GM12875 (cell line): ENCODE data around the gene PLCB1.

Source experiments
- H3K4me3 ChIP-seq: one replicate; pipeline ENCODE4 v1.5.1; 2011; ENCODE audit warnings: low read depth, low read length, control low read depth
- TF ChIP-seq, protein P1 (sequence below): IDR thresholded peaks from 2 replicates; pipeline ENCODE4 v1.5.1; 2011; ENCODE audit warnings: low read depth, mild to moderate bottlenecking, control low read depth, inconsistent platforms, low read length, moderate library complexity, borderline replicate concordance; ENCODE audit not compliant: insufficient read depth

Gene PLCB1

DNA sequence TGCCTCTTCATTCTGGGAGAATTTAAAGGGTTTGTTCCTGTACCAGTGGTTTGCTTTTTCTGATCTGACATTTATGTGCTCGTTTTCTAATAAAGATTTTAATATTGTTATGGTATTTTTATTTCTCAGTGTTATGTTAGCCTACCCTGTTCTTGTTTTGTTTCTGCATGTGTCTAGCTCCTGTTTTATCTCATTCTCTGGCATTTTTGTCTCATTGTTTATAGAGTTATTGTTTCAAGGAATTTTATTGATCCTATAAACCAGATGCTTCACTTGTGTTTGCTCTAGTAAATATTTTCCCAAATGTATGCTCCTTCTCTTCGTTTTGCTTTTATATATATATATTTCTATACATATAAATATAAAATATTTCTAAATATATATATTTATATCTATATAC is 152.8 kb downstream of the PLCB1 start:
- TF ChIP-seq, protein P1, sequence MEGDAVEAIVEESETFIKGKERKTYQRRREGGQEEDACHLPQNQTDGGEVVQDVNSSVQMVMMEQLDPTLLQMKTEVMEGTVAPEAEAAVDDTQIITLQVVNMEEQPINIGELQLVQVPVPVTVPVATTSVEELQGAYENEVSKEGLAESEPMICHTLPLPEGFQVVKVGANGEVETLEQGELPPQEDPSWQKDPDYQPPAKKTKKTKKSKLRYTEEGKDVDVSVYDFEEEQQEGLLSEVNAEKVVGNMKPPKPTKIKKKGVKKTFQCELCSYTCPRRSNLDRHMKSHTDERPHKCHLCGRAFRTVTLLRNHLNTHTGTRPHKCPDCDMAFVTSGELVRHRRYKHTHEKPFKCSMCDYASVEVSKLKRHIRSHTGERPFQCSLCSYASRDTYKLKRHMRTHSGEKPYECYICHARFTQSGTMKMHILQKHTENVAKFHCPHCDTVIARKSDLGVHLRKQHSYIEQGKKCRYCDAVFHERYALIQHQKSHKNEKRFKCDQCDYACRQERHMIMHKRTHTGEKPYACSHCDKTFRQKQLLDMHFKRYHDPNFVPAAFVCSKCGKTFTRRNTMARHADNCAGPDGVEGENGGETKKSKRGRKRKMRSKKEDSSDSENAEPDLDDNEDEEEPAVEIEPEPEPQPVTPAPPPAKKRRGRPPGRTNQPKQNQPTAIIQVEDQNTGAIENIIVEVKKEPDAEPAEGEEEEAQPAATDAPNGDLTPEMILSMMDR = no peak
- H3K4me3 ChIP-seq = no peak overlapping the region

DNA sequence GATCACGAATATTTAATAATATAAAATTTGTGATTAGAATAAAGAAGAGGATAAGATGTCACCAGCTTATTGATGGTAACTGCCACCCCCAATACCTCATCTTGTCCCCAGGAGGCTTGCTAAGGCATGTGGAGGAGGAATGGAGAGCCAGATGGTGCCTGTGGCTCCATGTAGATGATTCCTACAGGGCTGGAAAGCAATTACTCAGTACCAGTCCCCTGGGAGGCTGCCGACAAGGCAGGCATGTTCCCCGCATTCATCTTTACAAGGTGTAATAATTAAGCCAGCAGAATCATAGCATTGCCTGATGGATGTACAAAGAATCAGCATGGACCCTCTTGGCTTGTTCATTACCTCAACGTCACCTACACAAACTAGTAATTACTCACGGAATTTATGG is 155.3 kb downstream of the PLCB1 start:
- no peak overlapping the region for H3K4me3 ChIP-seq
- TF ChIP-seq, protein P1 = no peak

DNA sequence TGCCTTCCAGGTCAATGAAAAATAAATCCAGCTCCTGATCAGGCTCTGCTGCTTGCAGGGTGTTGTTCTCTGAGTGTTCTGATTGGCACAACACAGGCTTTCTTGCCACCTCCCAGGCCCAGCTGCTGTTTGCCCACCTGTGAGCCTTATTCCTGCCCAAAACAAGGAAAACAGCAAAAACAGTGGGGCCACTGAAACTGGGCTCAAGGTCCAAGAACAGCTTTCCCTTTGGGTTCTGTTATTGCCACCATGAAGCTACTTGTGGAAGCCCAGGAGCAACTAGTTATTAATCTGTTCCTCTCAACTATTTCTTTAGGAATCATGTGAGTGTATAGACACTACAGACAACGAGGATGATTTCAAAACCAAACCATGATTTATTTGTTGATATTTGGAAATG is 159.1 kb downstream of the PLCB1 start:
- no peak overlapping the region for H3K4me3 ChIP-seq
- TF ChIP-seq, protein P1 = no peak

DNA sequence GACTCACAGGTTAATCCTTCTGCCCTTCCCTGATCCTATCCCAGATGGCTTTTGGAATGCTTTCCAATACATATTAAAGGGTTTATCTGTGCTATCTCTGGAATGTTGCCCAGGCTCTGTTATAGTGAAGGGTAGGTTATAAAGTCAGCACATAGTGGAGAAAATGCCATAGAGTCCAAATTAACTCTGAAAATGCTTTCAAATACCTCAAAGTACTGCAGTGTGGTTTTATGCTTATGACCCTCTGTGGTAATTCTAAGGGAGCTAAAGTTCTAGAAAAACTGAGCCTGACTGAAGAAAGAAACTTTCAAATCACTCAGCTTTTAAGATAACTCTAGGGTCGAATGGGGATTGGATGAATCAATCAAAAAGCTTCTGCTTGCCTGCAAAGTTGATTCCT is 159.8 kb downstream of the PLCB1 start:
- TF ChIP-seq, protein P1 = no peak
- no peak overlapping the region for H3K4me3 ChIP-seq

DNA sequence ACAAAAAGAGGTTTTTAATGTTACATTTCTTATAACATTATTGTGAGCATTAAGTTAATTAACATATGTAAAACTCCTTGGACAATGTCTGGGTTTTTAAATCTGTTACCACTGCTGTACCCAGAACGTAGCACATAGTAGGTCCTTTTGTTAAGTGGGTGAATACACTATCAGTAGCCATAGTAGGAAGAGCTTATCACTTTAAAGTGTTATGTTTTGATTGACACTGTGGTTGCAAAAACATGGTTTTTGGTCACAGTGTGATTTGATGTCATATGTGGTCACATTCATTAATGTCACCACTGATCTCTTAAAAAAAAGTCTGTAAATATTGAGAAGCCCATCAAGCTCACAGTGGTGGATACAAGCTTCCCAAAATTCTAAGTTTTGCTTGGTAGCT is 160.7 kb downstream of the PLCB1 start:
- TF ChIP-seq, protein P1 = no peak
- H3K4me3 ChIP-seq = no peak overlapping the region

DNA sequence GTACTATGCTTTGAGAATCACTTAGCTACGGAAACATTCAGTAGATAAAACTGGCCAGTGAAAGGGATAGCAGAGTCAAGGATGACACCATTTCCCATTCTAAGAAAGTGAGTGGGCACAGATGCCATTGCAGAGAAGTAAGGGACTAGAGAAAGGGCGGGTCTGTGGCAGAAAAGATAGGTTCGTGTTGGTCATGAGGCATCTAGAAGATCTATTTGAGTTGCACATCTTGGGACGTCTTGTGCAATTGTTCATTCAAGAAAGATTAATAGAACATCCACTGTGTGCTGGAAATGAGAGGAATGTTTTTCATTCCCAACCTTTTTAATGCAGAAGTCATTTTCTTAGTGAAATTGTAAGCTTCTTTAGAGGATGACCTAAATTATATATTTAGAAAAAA is 161.7 kb downstream of the PLCB1 start:
- TF ChIP-seq, protein P1 = no peak
- H3K4me3 ChIP-seq = no peak overlapping the region

DNA sequence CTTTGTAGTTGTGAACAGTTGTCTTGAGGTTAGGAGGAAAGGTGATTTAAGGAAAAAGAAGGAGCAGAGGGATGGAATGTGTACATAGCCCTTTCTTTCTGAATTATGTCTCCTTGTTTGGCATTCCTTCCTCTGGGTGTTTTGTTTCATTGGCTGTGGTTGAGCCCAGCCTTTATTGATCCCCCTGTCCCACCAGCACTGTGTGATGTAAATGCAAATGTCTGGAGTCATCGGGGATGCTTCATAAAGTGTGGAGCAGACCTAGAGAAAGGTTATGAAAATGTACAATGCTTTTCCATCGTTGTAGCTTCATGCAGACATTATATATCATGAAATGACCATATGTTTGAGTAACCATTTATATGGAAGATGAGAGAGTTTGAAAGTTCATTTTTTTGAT is 164.5 kb downstream of the PLCB1 start:
- TF ChIP-seq, protein P1 = no peak
- H3K4me3 ChIP-seq = no peak overlapping the region
